NCI-H1105 (cell line): ENCODE results near the gene PPM1H.

ENCODE experiments used
- DNase-seq: peaks from one replicate; lab custom pipeline; 2025; lab: John Stamatoyannopoulos, UW

Gene PPM1H

DNA sequence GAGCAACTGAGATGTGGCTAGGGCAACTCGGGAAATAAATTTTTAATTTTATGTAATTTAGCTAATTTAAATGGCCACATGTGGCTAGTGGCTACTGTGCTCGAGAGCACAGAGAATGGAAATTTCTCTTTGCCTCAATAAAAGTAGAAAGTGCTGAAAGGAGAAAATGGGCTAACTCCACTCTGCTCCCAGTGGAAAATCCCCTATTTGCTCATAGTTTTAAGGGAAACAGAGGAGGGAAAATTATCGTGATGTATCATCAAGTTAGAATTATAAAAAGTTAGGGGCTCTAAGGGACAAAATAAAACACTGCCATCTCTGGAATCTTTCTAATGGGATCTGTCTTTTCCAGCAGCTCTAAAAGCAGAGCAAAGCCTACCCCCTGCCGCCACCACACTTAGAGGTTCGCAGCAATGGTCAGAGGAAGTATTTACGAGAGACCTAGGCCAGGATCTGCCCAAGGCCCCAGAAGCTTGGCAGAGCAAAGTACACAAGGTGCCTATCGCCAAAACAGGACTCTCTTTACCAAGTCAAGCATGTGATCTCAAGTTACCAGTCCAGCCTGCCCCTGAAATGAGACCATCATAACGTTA, 220.7 kb downstream of the PPM1H start:
- no peak for DNase-seq

GRCh38 chr12:62713723-62714122, 221.2 kb downstream of the PPM1H start:
- no peak for DNase-seq

DNA sequence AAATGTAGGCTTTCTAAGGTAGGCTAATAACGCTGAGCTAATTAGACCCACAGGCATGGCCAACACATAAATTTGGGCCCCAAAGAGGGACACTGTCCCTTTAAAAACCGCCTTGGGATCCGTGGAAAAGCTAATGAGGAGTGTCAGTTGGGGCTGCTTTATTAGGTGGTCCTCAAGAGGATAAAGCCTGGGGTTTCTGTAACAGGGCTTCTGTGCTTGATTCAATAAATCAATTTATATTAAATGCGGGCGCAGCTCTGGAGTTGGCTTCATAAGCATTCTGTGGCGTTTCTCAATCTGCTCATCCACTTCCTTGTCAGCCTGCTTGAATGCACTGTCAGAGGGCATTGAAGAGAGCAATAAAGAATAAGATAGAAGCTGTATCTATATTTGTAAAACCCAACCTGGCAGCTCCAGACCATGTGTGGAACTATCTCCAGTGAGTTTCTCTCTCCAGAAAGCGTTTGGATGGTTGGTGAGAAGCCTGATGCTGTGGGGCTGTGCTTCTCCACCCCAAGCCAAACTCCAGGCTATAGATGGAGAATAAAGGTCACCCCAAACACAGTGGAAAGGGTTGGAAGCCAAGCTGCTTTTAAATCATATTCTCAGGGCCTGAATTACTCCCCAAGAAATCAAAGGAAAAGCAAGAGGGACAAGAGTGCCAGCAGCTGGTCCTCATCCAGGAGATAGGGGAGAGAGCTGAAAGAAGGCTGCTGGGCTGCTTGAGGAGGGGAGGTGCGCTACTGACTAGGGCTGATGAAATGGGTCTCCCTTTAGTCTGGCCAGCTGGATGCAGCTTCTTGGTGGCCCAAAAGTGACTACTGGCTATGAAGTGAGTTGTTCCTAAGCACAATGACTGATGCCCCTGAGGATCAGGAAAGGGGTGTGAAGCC, 222.0 kb downstream of the PPM1H start:
- DNase-seq: no peak

DNA sequence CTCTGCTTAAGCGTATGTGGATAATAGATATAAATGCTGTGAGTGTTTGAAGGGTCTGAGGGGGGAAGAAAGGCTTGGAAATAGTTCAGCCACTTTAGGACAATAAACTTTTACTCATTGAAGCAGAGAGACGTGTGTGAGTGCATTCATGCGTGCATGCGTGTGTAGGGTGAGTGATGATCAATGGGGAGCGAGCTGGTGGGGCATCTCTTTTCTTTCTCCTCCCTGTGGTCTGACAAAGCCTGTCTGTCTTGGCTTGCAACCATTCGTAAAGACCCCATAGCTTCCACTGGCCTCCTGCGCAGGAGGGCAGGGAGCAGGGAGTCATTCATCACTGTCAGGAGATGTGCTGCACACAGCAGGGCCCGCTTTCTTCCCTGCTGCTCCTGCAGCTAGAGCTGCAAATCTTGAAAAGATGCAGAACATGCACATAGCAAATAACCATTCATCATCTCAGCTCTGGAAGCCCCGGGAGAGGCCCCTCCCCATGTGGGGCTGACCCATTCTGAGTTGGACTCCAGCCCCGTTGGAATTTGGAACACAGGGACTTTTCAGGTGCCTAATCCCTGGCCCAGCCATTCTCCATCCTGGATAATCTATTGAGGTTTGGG, 223.2 kb downstream of the PPM1H start:
- no peak for DNase-seq

DNA sequence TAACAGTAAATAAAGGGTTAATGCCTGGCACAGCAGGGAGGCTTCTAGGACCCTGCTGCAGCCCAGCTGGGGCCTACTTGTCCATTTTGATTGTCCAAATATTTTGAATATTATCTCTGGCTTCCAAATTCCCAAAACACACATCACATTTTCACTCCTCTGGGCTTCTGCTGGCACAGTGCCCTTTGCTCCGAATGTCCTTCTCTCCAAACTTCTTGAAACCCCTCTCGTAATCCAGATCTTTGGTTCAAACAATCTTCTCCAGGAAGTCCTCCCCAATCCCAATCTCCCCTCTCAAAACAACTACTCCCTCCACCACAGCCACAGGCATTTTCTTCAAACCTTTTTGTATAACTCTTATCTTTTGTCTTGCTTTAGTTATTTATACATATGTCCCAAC, 225.6 kb downstream of the PPM1H start:
- no peak for DNase-seq

- DNase-seq: no peak
Measured at GRCh38 chr12:62707939-62708338, 227.0 kb downstream of the PPM1H start.

DNA sequence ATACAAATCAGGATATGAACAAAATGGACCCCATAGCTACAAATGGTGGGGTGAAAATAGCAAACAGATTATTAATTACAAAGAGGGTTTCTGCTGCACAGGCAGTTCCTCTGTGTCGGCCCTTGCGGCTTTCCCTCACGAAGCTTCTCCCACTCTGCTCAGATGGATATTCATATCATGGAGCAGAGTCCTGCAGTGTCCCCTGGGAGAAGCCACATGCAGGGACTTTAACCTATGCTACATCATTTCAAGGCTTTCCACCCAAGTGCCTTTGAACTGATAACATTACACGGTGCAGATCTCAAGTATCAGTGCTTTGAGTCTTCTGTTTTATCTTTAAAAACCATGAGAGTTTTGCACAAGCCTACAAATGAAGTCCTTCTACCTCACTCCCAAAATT, 229.1 kb downstream of the PPM1H start:
- no peak for DNase-seq

- DNase-seq: no peak
Measured at GRCh38 chr12:62703011-62703380, 232.0 kb downstream of the PPM1H start.

- DNase-seq: no peak
Measured at GRCh38 chr12:62701492-62701891, 233.5 kb downstream of the PPM1H start.

GRCh38 chr12:62700091-62700880, 234.7 kb downstream of the PPM1H start:
- DNase-seq: no peak

GRCh38 chr12:62698701-62699101, 236.2 kb downstream of the PPM1H start:
- no peak for DNase-seq

DNA sequence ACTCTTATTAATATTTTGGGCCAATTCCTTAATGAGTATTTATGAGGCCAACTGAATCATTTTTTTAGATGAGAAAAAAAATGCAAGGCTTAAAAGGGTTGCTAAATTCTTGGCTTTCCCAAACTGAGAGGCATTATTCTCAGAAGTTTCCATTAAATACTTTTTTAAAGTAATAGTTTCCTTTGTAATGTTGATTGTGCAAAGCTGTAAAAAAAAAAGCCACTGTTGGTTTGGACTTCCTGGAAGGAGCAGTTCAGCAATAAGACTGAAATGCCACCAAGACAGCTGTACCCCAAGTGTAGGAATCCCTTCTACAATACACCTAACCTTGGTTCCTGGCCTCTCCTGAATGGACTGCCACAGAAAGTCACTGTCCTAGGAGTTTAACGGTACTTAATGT, 237.1 kb downstream of the PPM1H start:
- DNase-seq: no peak

- DNase-seq: no peak
Measured at GRCh38 chr12:62695696-62696095, 239.3 kb downstream of the PPM1H start.

- no peak for DNase-seq
Measured at GRCh38 chr12:62694632-62695031, 240.3 kb downstream of the PPM1H start.

DNA sequence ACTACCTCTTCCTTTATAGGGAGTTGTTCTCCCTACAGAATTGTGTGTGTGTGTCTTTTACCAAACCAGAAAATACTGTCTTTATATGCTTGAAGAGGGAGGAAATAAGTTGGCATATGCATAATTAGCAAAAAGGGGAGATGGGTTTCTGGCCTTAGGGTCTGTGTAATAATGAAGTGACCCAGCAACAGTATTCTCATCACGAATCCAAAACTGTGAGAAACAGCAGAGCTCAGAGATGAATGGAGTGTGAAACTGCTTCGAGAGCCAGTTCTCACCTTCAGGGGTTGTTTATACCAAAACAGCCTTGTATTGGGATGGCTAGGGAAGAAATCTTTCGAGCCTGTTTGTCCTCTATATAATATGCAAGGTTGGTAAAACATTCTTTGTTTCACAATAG, 240.8 kb downstream of the PPM1H start:
- no peak for DNase-seq

DNA sequence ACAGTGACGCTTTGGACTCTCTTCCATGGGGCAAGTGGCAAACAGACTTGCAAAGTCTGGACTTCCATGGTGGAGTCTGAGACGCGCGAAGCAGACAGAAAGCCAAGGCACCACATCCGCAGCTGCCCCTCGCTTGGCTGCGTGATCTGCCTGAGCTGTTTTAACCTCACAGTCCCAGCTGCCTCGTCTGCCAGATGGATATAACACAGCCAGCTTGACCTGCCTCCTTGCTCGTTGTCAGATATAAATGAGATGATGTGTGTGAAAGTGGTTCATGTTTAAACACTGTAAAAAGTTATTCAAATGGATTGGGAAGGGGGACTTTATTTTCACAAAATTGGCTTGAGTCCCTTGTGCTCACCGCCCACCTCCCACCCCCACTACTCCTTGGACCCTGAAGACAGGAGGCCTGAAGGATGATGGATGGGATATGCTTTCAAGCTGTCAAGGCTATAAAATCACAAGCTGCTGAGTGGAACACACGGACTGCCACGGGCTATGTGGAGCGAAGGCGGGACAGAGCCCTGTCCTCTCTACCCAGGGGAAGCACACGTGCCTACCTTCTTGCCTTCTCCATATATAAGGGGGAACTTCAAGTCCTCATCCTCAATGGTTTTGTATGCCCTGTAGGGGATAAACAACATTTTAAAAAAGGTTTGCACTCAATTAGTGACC, 241.4 kb downstream of the PPM1H start:
- no peak for DNase-seq

GRCh38 chr12:62692884-62693283, 242.1 kb downstream of the PPM1H start:
- DNase-seq: no peak

GRCh38 chr12:62691309-62691708, 243.6 kb downstream of the PPM1H start:
- no peak for DNase-seq

GRCh38 chr12:62689042-62689839, 245.7 kb downstream of the PPM1H start:
- DNase-seq: no peak

DNA sequence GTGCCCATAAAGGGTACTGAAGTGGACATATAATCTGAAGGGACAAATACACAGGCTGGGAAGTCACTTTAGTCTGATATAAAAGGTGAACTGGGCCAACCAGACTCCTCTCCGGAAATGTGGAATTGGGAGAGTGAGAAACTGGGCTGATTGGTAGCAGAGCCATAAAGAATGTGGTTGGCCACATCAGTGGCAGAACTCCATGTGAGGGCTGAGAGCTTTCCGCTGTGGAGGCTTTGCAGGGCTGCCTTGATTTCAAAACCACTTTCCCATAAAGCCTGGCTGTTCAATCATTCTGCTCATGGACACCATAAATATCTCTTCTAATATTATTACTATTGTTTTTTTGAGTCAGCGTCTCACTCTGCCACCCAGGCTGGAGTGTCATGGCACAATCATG, 248.0 kb downstream of the PPM1H start:
- DNase-seq: no peak
